Natural killer cell (primary cell): Measurements from ENCODE around the gene THAP12. TPM values are rescaled to one million over a fixed set of nuclear protein-coding genes. Genes with fewer than 3 reads are reported as not detected.

Experiments
- ATAC-seq, 3 donors: fragments of 150-1000 bp in 2 of 3; fragments of 200-7000 bp in 1 of 3; cut with Tn5 transposase; 1 replicate in 1 of 3; 2 replicates in 2 of 3; pipeline ENCODE4 v1.10.0; 2021; ENCODE audit warnings: mild to moderate bottlenecking in 2 of 3, moderate library complexity in 2 of 3
- DNase-seq, 2 donors: peaks; one replicate each; pipeline versions ENCODE4 v3.0.0 to v3.0.0-alpha.2; 2013 to 2021; ENCODE audit warnings: mixed read lengths in 1 of 2
- H3K27ac ChIP-seq: one replicate; pipeline ENCODE4 v1.5.1; 2013; ENCODE audit warnings: mild to moderate bottlenecking, low read length
- H3K27me3 ChIP-seq: one replicate; pipeline ENCODE4 v1.6.1; 2013; ENCODE audit warnings: low read length; ENCODE audit not compliant: control insufficient read depth, insufficient read depth
- H3K36me3 ChIP-seq: one replicate; pipeline ENCODE4 v1.6.1; 2013; ENCODE audit warnings: low read length; ENCODE audit not compliant: control insufficient read depth, insufficient read depth
- H3K4me1 ChIP-seq: one replicate; pipeline ENCODE4 v1.6.1; 2013; ENCODE audit warnings: low read length; ENCODE audit not compliant: control insufficient read depth, insufficient read depth
- H3K4me3 ChIP-seq: one replicate; pipeline ENCODE4 v1.5.1; 2013; ENCODE audit warnings: low read length
- H3K9me3 ChIP-seq: one replicate; pipeline ENCODE4 v1.6.1; 2013; ENCODE audit warnings: low read length; ENCODE audit not compliant: control insufficient read depth, insufficient read depth
- H3K27ac Mint-ChIP-seq, 2 donors: one replicate each; pipeline ENCODE4 v1.8.0; 2022; ENCODE audit warnings: mild to moderate bottlenecking in 2 of 2, mixed read lengths in 2 of 2, moderate library complexity in 1 of 2
- H3K27me3 Mint-ChIP-seq, 2 donors: one replicate each; pipeline ENCODE4 v1.8.0; 2022; ENCODE audit warnings: low read depth in 2 of 2, mixed read lengths in 2 of 2
- H3K36me3 Mint-ChIP-seq: one replicate; pipeline ENCODE4 v1.8.0; 2022; ENCODE audit warnings: mixed read lengths
- H3K4me1 Mint-ChIP-seq, 2 donors: one replicate each; pipeline ENCODE4 v1.8.0; 2022; ENCODE audit warnings: mixed read lengths in 2 of 2
- H3K4me3 Mint-ChIP-seq: one replicate; pipeline ENCODE4 v1.8.0; 2022; ENCODE audit warnings: mild to moderate bottlenecking, moderate library complexity, mixed read lengths
- H3K9me3 Mint-ChIP-seq, 2 donors: one replicate each; pipeline ENCODE4 v1.8.0; 2022; ENCODE audit warnings: mixed read lengths in 2 of 2
- CTCF ChIP-seq: fragments of 200-600 bp; IDR thresholded peaks from one replicate; pipeline ENCODE4 v1.8.0; 2022; ENCODE audit warnings: antibody characterized with exemption
- WGBS: methylation state at CpG from one replicate; pipeline ENCODE4 v1.1.7; 2013; ENCODE audit warnings: missing lambda C conversion rate; ENCODE audit not compliant: insufficient coverage; 5-methylcytosine and 5-hydroxymethylcytosine counted together
- intact Hi-C: fragments of 100-400 bp; cut with micrococcal nuclease; formaldehyde crosslinking; loops from one replicate; pipeline ENCODE4 v1.14.2; 2022
- total RNA-seq, 4 donors: library from RNA; stranded (reverse); fragments of 120-200 nt in 1 of 4; gene quantifications; one replicate each; pipeline versions ENCODE4 v1.2.3 to v1.2.4, GENCODE V29; 2013 to 2022

Gene THAP12
- total RNA-seq, 3 donors from 2014 or later (not counting 1 experiment from before 2014, with no cell fraction given), result 56.0 to 66.1 (median 64.3) TPM

- DNase-seq, result no peak
- Histone ChIP-seq H3K27me3 (no peaks in the 10 kb centered on the region), H3K36me3 (peaks cover 20% of the 10 kb centered on the region), H3K27ac (no peak overlapping the region), H3K4me3 (no peak overlapping the region), H3K4me1 (no peaks in the 10 kb centered on the region), H3K9me3 (no peaks in the 10 kb centered on the region)
- no peak for TF ChIP-seq CTCF
- Mint-ChIP-seq H3K27ac (peak overlapping the region in 1 of 2 donors; percentile 38), H3K4me1 (peaks cover 9 to 37% of the 10 kb centered on the region in 2 donors), H3K36me3 (no peaks in the 10 kb centered on the region), H3K4me3 (no peak overlapping the region), H3K9me3 (no peaks in the 10 kb centered on the region), H3K27me3 (no peaks in the 10 kb centered on the region)
- intact Hi-C loops, result no loop called here
- no peak for ATAC-seq
- WGBS, result 100% methylated on average over 1 of the region's 2 CpGs
These were observed 19.2 kb downstream of the THAP12 start for GRCh38 chr11:76361776-76362175.

- Histone ChIP-seq H3K4me1 (no peaks in the 10 kb centered on the region), H3K27me3 (no peaks in the 10 kb centered on the region), H3K27ac (no peak overlapping the region), H3K36me3 (peaks cover 20% of the 10 kb centered on the region), H3K4me3 (no peak overlapping the region), H3K9me3 (no peaks in the 10 kb centered on the region)
- intact Hi-C loops, result no loop called here
- DNase-seq (no peak), ATAC-seq (no peak)
- Mint-ChIP-seq H3K27ac (peak overlapping the region in 1 of 2 donors; percentile 38), H3K27me3 (no peaks in the 10 kb centered on the region), H3K36me3 (no peaks in the 10 kb centered on the region), H3K4me1 (peaks cover 9 to 37% of the 10 kb centered on the region in 2 donors), H3K9me3 (no peaks in the 10 kb centered on the region), H3K4me3 (no peak overlapping the region)
- no peak for TF ChIP-seq CTCF
These were observed 19.6 kb downstream of the THAP12 start for GRCh38 chr11:76361374-76361773.

GRCh38 chr11:76355172-76355571, 25.8 kb downstream of the THAP12 start:
- H3K27ac Mint-ChIP-seq, result no peak overlapping the region
- no peak overlapping the region for H3K4me3 Mint-ChIP-seq
- WGBS, result 100% methylated on average over 1 of the region's 1 CpG
- Histone ChIP-seq H3K36me3 (peaks cover 40% of the 10 kb centered on the region), H3K4me3 (no peak overlapping the region), H3K9me3 (peaks cover 10% of the 10 kb centered on the region), H3K4me1 (no peaks in the 10 kb centered on the region), H3K27me3 (no peaks in the 10 kb centered on the region), H3K27ac (no peak overlapping the region)
- no peak for ATAC-seq
- peaks cover 43% of the 10 kb centered on the region for H3K36me3 Mint-ChIP-seq
- intact Hi-C loops, result no loop called here
- peaks cover 4 to 11% of the 10 kb centered on the region in 2 donors for H3K9me3 Mint-ChIP-seq
- no peaks in the 10 kb centered on the region for H3K27me3 Mint-ChIP-seq
- DNase-seq, result no peak
- H3K4me1 Mint-ChIP-seq, result peaks cover 0 to 13% of the 10 kb centered on the region in 2 donors
- no peak for TF ChIP-seq CTCF

- Mint-ChIP-seq H3K27ac (no peak overlapping the region), H3K9me3 (no peaks in the 10 kb centered on the region)
These were observed 32.6 kb downstream of the THAP12 start for GRCh38 chr11:76348348-76348747.

More at GRCh38 chr11:76348348-76348747, 32.6 kb downstream of the THAP12 start:
- no peak overlapping the region for H3K4me3 ChIP-seq
- no peak for TF ChIP-seq CTCF
- H3K27me3 ChIP-seq, result no peaks in the 10 kb centered on the region
- Mint-ChIP-seq H3K4me1 (no peaks in the 10 kb centered on the region), H3K27me3 (no peaks in the 10 kb centered on the region), H3K4me3 (no peak overlapping the region), H3K36me3 (peaks cover 19% of the 10 kb centered on the region)
- DNase-seq, result no peak
- no peak overlapping the region for H3K27ac ChIP-seq
- H3K9me3 ChIP-seq, result no peaks in the 10 kb centered on the region
- ATAC-seq, result no peak
- intact Hi-C loops, result no loop called here
- H3K36me3 ChIP-seq, result peaks cover 19% of the 10 kb centered on the region
- 100% methylated on average over 2 of the region's 3 CpGs for WGBS
- H3K4me1 ChIP-seq, result no peaks in the 10 kb centered on the region
